HG02678 (cell line): Measurements from ENCODE around the gene GATB.

Experiments
- ATAC-seq: cut with Tn5 transposase; IDR thresholded peaks from one replicate; pipeline ENCODE4 v1.9.1; 2021; ENCODE audit warnings: mild to moderate bottlenecking, moderate library complexity; ENCODE audit not compliant: unreplicated experiment

The GATB gene

GRCh38 chr4:151786158-151786495 lies 25.3 kb upstream of the GATB start:
- ATAC-seq, result no peak

GRCh38 chr4:151785484-151786157 lies 24.8 kb upstream of the GATB start:
- ATAC-seq, result no peak

- no peak for ATAC-seq
These were observed 23.9 kb upstream of the GATB start for GRCh38 chr4:151784706-151785105.

GRCh38 chr4:151783867-151784266 lies 23.1 kb upstream of the GATB start:
- no peak for ATAC-seq

DNA sequence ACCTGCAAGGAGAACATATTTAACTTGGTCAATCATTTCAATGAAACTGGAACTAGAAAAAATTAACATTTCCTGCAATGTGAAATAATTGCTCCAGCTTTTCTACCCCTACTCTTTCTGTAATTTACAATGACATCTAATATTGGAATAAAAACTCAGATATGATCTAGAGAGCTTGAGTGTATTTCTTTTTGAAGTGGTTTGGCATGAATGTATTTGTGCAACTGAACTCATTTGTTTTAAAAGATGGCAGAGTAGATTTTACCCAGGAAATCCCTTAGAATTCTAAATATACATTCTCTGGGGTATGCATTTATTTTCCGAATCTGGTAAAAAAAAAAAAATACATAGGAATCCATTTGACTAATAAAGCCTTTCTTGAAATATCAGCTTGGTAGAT lies 21.5 kb upstream of the GATB start:
- no peak for ATAC-seq

GRCh38 chr4:151781026-151781425 lies 20.2 kb upstream of the GATB start:
- ATAC-seq, result no peak

- no peak for ATAC-seq
These were observed 16.7 kb upstream of the GATB start for GRCh38 chr4:151777471-151777870.

- no peak for ATAC-seq
These were observed 13.5 kb upstream of the GATB start for GRCh38 chr4:151774324-151774723.

GRCh38 chr4:151772274-151772673 lies 11.5 kb upstream of the GATB start:
- ATAC-seq, result no peak

DNA sequence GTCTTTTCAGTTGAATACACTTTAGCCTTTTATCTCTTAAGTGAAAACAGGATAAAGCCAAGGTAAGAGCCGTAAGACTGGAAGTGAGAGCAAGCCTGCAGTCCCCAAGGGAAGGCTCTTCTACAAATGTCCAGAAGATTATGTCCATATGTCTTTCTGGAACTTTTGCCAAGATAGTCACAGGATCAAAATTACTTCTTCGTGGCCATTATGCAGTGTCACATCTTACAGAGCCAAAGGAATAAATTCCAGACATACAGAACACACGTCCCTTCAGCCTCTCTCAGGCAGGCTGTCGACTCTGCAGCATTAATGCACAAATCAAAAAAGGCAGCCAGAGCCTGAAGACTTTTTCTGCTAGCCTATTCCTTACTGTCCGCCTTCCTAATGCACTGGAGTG lies 10.9 kb upstream of the GATB start:
- no peak for ATAC-seq

DNA sequence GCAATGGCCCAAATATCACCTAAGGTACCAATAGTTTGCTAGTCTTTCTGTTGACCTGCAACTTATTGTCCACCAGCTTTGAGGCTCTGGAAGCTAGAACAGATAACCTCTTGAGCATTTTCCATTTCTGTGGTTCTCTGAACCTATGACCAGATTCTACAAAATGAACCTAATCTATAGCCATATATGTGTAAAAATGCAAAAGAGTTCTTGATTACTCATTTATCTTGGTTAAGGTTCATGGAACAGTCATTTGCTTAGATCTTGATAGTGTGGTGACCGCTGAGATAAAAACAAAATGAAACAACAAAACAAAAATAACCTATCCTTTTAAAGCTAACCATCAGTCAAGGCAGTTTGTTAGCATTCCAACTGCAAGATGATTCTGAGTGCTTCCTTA lies 9.3 kb upstream of the GATB start:
- no peak for ATAC-seq

DNA sequence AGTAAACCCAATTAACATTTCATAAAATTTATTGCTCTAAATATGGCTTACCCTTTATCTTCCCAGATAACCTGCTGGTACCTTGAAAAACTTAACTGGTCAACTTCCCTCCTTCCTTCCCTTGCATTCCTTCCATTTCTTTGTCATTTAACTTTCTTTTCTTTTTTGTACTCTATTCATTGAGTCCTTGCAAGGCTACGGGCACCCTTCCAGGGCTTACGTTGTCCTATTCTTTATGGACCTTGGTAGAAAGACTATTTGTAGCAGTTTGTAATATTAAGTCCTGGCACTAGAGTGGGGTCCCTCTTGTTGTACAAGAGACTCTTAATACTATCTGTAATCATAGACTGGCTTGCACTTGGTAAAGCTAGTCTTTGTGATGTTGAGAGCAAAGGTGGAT lies 8.0 kb upstream of the GATB start:
- ATAC-seq, result no peak

- ATAC-seq, result no peak
These were observed 5.9 kb upstream of the GATB start for GRCh38 chr4:151766691-151767090.

- no peak for ATAC-seq
These were observed 805 bp downstream of the GATB start for GRCh38 chr4:151760002-151760401.

DNA sequence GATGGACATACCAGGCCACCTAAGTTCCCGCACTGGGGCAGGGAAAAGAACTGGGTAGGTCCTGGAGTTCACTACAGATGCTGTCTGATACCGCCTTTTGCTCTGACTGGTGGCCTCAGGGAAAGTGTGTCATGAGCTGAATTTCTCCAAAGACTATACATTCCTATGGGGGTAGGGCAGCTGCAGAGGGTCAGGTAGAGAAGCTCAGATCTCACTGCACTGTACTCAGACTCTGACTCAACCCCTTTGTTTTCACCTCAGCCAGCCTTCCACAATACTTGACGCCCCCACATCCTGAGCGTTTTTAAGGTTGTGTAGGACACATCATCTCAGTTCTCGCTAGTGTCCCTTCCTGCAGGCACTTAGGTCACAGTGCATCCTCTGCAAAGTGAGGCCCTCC lies 7.8 kb downstream of the GATB start:
- no peak for ATAC-seq

DNA sequence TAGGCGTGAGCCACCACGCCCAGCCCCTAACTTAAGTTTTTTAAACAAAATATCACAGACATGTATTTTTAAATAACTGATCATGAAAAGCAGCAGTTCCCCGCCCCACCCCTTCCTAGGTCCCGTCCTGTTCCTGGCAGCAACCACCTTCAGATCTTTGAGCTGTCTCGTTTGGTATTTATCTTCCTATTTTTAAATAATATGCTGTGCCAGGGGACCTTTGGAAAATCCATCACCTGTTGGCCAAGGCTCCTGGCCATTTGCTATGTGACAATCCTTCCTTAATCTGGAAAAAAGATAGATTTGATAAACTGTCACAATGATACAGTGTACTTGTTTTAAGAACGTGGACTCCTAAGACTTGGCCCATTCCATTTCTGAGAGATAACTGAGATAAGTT lies 10.7 kb downstream of the GATB start:
- no peak for ATAC-seq

DNA sequence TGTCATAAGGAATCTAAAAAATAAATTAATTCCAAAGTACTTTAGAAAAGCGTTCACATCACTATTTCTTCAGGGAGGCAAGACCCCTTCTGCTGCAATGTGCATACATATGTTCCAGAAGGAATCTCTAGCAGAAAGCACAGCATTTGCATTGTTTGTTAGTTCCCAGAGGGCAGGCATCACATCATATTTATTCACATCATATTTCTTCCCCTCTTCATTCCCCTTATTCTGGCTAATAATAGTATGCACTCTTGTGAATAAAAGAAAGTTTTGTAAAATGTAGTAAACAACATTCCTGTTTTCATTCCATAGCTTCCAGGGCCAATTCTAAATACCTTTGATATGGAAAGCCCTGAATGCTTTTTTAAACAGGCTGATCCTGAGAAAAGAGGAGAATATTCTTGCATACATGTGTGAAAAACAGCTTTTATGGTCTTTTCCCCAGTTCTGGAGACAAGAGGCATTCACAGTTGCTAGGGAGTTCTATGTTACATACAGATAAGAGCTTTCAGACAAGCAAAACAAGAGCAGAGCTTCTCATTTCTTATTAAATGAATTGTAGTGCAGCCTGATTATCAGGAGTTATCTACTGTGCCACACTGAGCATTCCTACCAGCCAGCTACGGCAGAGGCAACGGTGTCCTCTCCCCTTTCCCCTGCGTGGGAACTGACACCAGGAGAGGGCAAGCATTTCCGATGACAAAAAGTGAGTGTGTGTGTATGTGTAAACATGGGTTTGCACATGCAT lies 15.2 kb downstream of the GATB start:
- no peak for ATAC-seq

GRCh38 chr4:151744614-151745013 lies 16.2 kb downstream of the GATB start:
- ATAC-seq, result no peak

DNA sequence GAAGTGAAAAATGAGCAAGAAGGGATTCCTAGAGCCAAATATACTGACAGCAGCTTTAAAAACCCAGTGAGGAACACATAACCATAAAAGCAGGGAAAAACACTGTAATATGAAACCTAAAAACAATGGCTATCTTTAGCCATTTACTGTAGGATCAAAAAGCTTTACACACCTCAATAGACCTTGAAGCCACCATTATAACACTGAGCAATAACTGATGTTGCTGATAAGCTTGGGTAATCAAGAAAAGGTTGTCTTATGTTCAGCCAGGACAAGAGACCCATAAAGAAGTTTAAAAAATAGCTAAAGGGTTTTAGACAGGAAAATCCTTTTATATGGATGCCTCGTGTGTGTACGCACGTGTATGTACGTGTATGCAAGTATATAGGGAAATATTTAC lies 16.9 kb downstream of the GATB start:
- ATAC-seq, result no peak

GRCh38 chr4:151743128-151743854 lies 17.5 kb downstream of the GATB start:
- no peak for ATAC-seq

- no peak for ATAC-seq
These were observed 21.9 kb downstream of the GATB start for GRCh38 chr4:151738720-151739517.
